ENCODE measurements around the gene SNRNP48. TPM values are rescaled to one million over a fixed set of nuclear protein-coding genes. Genes with fewer than 3 reads are reported as not detected.
A peak's percentile ranks its signal among the peaks of the same experiment; 100 is the strongest.

The SNRNP48 gene
- total RNA-seq, 2 donors from 2014 or later: 13.9 to 19.5 TPM

DNA sequence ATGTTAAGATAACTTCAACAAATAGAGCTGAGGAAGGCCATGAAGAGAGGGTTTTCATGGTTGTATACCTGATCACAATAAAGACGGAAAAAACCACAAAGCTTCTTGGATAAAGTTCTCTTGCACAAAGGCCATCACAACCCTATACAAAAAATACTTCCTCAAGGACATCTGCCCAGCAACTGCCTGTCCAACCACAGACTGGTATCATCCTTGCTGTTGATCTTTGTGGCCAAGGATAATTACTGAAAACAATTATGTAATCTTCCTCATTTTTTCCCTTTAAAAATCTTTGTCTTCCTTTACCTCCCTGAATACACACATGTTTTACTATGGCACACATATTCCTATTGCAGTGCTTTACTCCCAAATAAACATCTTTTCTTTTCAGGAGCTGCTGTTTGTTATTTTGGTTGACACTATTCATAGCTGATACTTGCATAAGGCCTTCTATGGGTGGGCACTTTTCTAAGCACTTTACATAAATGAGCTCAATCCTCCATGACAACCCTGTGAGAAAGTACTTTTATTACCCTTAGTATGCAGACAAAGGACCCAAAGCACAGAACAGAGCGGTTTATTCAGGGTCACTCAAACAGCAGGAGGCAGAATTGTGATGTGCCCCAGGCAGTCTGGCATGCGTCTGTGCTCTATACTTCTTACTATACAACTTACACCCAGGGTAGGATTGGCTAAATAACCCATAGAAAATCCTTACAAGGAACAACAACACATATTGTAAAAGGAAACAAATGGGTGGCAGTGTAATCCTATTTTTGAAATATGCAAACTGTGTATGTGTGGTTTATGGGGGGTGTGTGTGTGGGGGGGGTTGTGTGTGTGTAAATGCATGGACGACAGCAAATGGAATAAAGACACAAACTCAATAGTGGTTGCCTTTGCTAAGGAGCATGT is 35.1 kb downstream of the SNRNP48 start:
- DNase-seq: no peak
- no peaks in the 10 kb centered on the region for H3K36me3 ChIP-seq (ENCODE audit: control insufficient read depth, insufficient read depth, low read length)
- 69% methylated on average over 4 of the region's 4 CpGs; no CpG with 5 or more reads in 1 of the 2 experiments for WGBS, 2 experiments (ENCODE audit: insufficient coverage in 1 of 2, insufficient read length in 1 of 2)

DNA sequence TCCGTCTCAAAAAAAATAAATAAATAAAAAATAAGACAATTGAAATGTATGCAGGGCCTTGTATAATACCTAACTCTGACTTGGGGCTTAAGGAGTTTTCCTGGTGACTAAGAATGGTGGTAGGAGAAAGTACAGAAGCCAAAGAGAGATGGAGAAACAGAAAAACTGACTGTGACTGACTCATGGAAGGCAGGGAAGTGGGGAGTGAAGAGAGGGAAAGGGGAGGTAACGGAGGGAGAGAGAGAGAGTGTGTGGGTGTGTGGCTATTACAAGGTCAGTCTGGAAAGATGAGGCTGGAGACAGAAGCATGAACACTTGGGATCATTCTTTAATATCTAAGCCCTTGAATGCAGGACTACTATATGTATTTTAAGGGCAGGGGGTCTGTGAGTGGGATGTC is 38.5 kb downstream of the SNRNP48 start:
- TF ChIP-seq, protein P1, sequence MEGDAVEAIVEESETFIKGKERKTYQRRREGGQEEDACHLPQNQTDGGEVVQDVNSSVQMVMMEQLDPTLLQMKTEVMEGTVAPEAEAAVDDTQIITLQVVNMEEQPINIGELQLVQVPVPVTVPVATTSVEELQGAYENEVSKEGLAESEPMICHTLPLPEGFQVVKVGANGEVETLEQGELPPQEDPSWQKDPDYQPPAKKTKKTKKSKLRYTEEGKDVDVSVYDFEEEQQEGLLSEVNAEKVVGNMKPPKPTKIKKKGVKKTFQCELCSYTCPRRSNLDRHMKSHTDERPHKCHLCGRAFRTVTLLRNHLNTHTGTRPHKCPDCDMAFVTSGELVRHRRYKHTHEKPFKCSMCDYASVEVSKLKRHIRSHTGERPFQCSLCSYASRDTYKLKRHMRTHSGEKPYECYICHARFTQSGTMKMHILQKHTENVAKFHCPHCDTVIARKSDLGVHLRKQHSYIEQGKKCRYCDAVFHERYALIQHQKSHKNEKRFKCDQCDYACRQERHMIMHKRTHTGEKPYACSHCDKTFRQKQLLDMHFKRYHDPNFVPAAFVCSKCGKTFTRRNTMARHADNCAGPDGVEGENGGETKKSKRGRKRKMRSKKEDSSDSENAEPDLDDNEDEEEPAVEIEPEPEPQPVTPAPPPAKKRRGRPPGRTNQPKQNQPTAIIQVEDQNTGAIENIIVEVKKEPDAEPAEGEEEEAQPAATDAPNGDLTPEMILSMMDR (conservative IDR thresholded peaks at IDR 0.05): no peak
- H3K4me1 Mint-ChIP-seq: peaks cover 6% of the 10 kb centered on the region
- no peaks in the 10 kb centered on the region for H3K9me3 ChIP-seq (ENCODE audit: control insufficient read depth, low read length)
- H3K27ac ChIP-seq (ENCODE audit: low read depth, low read length): no peak overlapping the region
- H3K36me3 Mint-ChIP-seq (ENCODE audit: low read depth): no peaks in the 10 kb centered on the region
- peaks cover 4% of the 10 kb centered on the region for H3K27me3 Mint-ChIP-seq (ENCODE audit: insufficient read depth)
- H3K9me3 Mint-ChIP-seq: no peaks in the 10 kb centered on the region
- H3K4me3 Mint-ChIP-seq: no peak overlapping the region
- H3K9ac ChIP-seq (ENCODE audit: extremely low read depth, low read length, poor library complexity, severe bottlenecking): no peak overlapping the region
- H3K4me3 ChIP-seq (ENCODE audit: low read length): no peak overlapping the region
- no peak overlapping the region for H3K27ac Mint-ChIP-seq
- no peak for DNase-seq
- WGBS, 2 experiments (ENCODE audit: insufficient coverage in 1 of 2, insufficient read length in 1 of 2): 98 to 100% methylated on average over 1 to 2 of the region's 2 CpGs
- H3K36me3 ChIP-seq (ENCODE audit: control insufficient read depth, insufficient read depth, low read length): no peaks in the 10 kb centered on the region
- no peaks in the 10 kb centered on the region for H3K4me1 ChIP-seq (ENCODE audit: control insufficient read depth, insufficient read depth, low read length)
- no peaks in the 10 kb centered on the region for H3K27me3 ChIP-seq (ENCODE audit: control insufficient read depth, insufficient read depth, low read length, poor library complexity, severe bottlenecking)

More for the DNA sequence above, 35.1 kb downstream of the SNRNP48 start:
- Histone ChIP-seq H3K9me3 (ENCODE audit: control insufficient read depth, low read length) (no peaks in the 10 kb centered on the region), H3K27me3 (ENCODE audit: control insufficient read depth, insufficient read depth, low read length, poor library complexity, severe bottlenecking) (peaks cover 8% of the 10 kb centered on the region), H3K27ac (ENCODE audit: low read depth, low read length) (peak overlapping the region; percentile 77), H3K9ac (ENCODE audit: extremely low read depth, low read length, poor library complexity, severe bottlenecking) (no peak overlapping the region), H3K4me1 (ENCODE audit: control insufficient read depth, insufficient read depth, low read length) (no peaks in the 10 kb centered on the region), H3K4me3 (ENCODE audit: low read length) (no peak overlapping the region)
- Mint-ChIP-seq H3K27ac (no peak overlapping the region), H3K36me3 (ENCODE audit: low read depth) (no peaks in the 10 kb centered on the region), H3K4me3 (no peak overlapping the region), H3K27me3 (ENCODE audit: insufficient read depth) (peaks cover 8% of the 10 kb centered on the region), H3K4me1 (peaks cover 6% of the 10 kb centered on the region), H3K9me3 (no peaks in the 10 kb centered on the region)
- TF ChIP-seq, protein P1 (conservative IDR thresholded peaks at IDR 0.05): no peak

DNA sequence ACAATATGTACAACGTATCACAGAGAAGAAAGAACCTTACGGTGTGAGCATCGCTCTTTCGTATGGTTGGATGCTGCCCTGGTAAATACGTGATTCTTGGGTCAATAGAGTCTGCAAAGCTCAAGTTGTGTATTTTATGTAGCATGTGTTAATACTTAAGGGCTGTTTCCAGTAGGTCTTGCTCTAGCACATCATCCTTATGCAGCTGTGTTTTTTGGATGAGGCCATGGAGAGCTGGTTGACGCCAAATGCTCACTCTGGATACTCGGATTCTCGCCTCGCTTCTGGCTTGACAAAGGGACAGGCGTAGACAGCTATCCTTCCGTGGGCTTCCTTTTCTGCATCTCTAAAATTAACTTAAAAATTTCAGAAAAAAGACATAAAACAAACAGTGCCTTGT is 38.9 kb downstream of the SNRNP48 start:
- no peak overlapping the region for H3K9ac ChIP-seq (ENCODE audit: extremely low read depth, low read length, poor library complexity, severe bottlenecking)
- TF ChIP-seq, protein P1 (conservative IDR thresholded peaks at IDR 0.05): no peak
- no peak overlapping the region for H3K4me3 ChIP-seq (ENCODE audit: low read length)
- Mint-ChIP-seq H3K4me1 (peaks cover 6% of the 10 kb centered on the region), H3K27me3 (ENCODE audit: insufficient read depth) (peaks cover 4% of the 10 kb centered on the region), H3K36me3 (ENCODE audit: low read depth) (no peaks in the 10 kb centered on the region), H3K27ac (no peak overlapping the region), H3K9me3 (no peaks in the 10 kb centered on the region), H3K4me3 (no peak overlapping the region)
- H3K4me1 ChIP-seq (ENCODE audit: control insufficient read depth, insufficient read depth, low read length): no peaks in the 10 kb centered on the region
- no peak overlapping the region for H3K27ac ChIP-seq (ENCODE audit: low read depth, low read length)
- H3K36me3 ChIP-seq (ENCODE audit: control insufficient read depth, insufficient read depth, low read length): no peaks in the 10 kb centered on the region
- no peaks in the 10 kb centered on the region for H3K27me3 ChIP-seq (ENCODE audit: control insufficient read depth, insufficient read depth, low read length, poor library complexity, severe bottlenecking)
- H3K9me3 ChIP-seq (ENCODE audit: control insufficient read depth, low read length): no peaks in the 10 kb centered on the region
- 94 to 96% methylated on average over 11 of the region's 11 CpGs for WGBS, 2 experiments (ENCODE audit: insufficient coverage in 1 of 2, insufficient read length in 1 of 2)
- no peak for DNase-seq
